ENCODE measurements around the gene USP6NL.
"Not testable (repeated sequence)": the region's sequence is repeated elsewhere in the genome, so short reads cannot be mapped to it uniquely, and the experiment has no call there.

USP6NL gene

DNA sequence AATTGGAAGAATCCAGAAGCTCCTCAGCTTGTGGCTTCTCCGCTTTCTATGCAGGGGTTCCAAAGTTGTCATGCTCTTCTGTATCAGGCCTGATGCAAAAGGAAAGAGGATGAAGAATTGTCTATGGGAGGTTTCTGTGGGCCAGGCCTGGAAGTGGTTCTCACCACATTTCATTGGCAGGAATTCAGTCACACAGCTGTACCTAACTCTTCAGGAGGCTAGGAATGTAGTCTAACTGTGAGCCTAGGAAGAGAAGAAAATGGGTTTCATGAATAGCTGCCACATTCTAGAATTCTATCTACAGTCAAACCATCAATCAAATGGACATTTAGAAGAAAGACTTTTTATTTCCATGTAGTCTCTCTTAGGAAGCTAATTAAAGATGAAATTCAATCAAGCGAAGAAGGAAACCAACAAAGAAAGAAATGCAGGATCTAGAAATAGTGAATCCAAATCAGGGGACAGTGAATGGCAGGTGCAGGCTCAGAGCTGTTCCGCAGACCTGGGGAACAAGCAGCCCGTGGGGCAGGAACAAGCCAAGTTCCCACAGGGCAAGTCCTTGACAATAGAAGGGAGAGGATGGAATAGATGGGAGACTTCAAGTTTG lies 25.4 kb upstream of the USP6NL start:
- no peak overlapping the region for H3K4me3 ChIP-seq (ENCODE audit: low read depth, low read length)
- TF ChIP-seq, protein P1, sequence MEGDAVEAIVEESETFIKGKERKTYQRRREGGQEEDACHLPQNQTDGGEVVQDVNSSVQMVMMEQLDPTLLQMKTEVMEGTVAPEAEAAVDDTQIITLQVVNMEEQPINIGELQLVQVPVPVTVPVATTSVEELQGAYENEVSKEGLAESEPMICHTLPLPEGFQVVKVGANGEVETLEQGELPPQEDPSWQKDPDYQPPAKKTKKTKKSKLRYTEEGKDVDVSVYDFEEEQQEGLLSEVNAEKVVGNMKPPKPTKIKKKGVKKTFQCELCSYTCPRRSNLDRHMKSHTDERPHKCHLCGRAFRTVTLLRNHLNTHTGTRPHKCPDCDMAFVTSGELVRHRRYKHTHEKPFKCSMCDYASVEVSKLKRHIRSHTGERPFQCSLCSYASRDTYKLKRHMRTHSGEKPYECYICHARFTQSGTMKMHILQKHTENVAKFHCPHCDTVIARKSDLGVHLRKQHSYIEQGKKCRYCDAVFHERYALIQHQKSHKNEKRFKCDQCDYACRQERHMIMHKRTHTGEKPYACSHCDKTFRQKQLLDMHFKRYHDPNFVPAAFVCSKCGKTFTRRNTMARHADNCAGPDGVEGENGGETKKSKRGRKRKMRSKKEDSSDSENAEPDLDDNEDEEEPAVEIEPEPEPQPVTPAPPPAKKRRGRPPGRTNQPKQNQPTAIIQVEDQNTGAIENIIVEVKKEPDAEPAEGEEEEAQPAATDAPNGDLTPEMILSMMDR (IDR thresholded peaks at IDR 0.05; ENCODE audit: insufficient read depth, low read length, missing control alignments): no peak
- POLR2A ChIA-PET: interaction anchor here (0.6 kb wide), 1 partner anchor 82 kb away, joined by 3 read pairs; no protein-coding TSS in a partner anchor
- no peak for DNase-seq (ENCODE audit: low read depth, low spot score)
- CTCF ChIA-PET: no interaction called here

DNA sequence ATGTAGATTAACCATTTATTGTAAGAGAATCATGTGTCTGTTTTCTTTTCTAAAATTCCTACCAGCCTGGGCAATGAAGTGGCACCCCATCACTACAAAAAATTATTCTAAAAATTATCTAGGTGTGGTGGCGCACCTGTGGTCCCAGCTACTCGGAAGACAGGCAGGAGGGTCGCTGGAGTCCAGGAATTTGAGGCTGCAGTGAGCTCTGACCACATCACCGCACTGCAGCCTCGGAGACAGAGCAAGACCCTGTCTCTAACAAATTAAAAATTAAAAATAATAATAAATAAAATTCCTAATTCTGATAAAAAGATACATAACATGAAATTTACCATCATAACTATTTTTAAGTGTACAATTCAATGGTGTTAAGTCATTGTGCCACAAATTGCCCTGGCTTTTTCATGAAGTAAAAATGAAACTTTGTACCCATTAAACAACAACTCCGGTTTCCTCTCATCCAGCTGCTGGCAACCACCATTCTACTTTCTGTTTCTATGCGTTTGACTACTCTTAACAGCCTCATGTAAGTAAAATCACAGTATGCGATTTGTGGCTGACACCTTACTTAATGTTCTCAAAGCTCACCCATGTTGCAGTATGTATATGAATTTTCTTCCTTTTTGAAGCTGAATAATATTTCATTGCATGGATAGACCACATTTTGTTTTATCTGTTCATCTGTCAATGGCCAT lies 20.6 kb upstream of the USP6NL start:
- TF ChIP-seq, protein P1 (IDR thresholded peaks at IDR 0.05; ENCODE audit: insufficient read depth, low read length, missing control alignments): no peak
- ChIA-PET POLR2A (no interaction called here), CTCF (no interaction called here)
- no peak for DNase-seq (ENCODE audit: low read depth, low spot score)
- no peak overlapping the region for H3K4me3 ChIP-seq (ENCODE audit: low read depth, low read length)

DNA sequence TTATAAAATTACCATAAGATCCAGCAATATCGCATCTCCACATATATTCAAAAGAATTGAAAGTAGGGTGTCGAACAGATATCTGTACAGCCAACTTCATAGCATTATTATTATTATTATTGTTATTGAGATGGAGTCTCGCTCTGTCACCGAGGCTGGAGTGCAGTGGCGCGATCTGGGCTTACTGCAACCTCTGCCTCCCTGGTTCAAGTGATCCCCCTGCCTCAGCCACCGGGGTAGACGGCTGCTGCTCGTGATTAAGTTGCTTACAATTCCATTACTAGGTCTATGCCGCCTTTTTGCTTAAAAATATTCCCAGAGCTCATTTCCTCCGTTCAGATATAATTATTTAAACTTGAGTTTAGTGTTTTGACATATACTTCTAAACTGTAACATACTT lies 19.8 kb upstream of the USP6NL start:
- TF ChIP-seq, protein P1 (IDR thresholded peaks at IDR 0.05; ENCODE audit: insufficient read depth, low read length, missing control alignments): no peak
- ChIA-PET POLR2A (no interaction called here), CTCF (no interaction called here)
- no peak overlapping the region for H3K4me3 ChIP-seq (ENCODE audit: low read depth, low read length)
- no peak for DNase-seq (ENCODE audit: low read depth, low spot score)

- TF ChIP-seq, protein P1 (IDR thresholded peaks at IDR 0.05; ENCODE audit: insufficient read depth, low read length, missing control alignments): no peak
- CTCF ChIA-PET: no interaction called here
- no peak overlapping the region for H3K4me3 ChIP-seq (ENCODE audit: low read depth, low read length)
- POLR2A ChIA-PET: no interaction called here
- no peak for DNase-seq (ENCODE audit: low read depth, low spot score)
These were observed 18.3 kb upstream of the USP6NL start for GRCh38 chr10:11629731-11630130.

DNA sequence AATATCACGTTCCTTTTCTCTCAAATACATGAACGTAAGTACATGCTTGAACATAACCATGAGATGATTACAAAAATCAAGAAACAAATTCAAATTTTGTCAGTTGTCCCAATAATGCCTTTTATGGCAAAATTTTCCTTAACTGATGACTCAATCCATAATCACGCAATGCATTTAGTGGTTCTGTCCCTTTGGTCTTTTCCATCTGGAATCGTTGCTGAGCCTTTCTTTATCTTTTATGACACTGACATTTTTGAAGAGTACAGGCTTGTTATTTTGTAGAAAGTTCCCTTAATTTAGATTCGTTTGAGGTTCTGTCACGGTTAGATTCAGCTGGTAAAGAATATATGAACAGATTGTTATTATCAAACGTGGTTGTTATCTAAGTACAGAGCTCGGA lies 16.5 kb upstream of the USP6NL start:
- CTCF ChIA-PET; DNase-seq (ENCODE audit: low read depth, low spot score); POLR2A ChIA-PET; H3K4me3 ChIP-seq (ENCODE audit: low read depth, low read length): not testable (repeated sequence)

DNA sequence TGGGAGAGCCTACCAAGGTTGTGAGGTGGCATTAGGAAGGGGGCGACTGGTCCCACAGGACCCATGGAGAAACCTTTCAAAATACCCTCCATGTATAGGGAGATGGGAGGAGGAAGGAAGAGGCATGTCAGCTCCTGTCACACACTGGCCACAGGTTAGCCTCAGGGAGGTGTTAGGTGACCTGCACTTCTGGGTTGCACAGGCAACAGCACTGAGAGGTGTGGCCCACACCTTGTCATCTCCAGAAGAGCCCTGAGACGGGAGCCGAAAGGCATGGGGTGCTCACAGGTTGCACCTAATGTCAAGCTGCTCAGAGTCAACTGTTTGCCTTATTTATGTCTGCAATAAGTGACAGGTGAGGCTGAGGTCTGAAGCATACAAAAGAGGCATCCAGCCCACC lies 14.6 kb upstream of the USP6NL start:
- no peak overlapping the region for H3K4me3 ChIP-seq (ENCODE audit: low read depth, low read length)
- TF ChIP-seq, protein P1 (IDR thresholded peaks at IDR 0.05; ENCODE audit: insufficient read depth, low read length, missing control alignments): no peak
- DNase-seq (ENCODE audit: low read depth, low spot score): no peak
- ChIA-PET POLR2A (no interaction called here), CTCF (interaction anchor here (1.2 kb wide), 1 partner anchor 14 kb away, joined by 4 read pairs; no protein-coding TSS in a partner anchor)
